Measurements from ENCODE around the gene MYRIP. TPM values are rescaled to one million over a fixed set of nuclear protein-coding genes. Genes with fewer than 3 reads are reported as not detected.

MYRIP gene
- total RNA-seq, 1 donor from 2014 or later: 5.9 TPM

DNA sequence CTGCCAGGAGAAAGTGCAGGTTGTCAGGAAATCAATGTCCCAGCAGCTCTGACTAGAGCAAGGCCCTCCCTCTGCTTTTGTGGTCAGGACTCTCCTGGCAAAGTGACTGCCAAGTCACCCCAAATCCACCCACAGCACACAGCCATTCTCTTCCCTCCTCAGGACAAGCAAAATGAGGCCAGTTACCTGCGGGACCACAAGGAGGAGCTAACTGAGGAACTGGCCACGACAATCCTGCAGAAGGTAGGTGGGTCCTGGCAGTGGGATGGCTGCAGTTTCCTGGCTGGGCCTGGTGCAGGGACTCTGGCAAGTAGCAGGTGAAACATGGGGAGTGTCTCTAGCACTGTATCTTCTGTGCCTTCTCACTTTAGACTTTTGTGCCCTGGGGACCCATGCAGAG, 357.6 kb downstream of the MYRIP start:
- Histone ChIP-seq H3K9me3 (no peaks in the 10 kb centered on the region), H3K27me3 (no peaks in the 10 kb centered on the region), H3K4me3 (no peak overlapping the region), H3K36me3 (no peaks in the 10 kb centered on the region), H3K27ac (no peak overlapping the region), H3K4me1 (no peaks in the 10 kb centered on the region)
- TF ChIP-seq CTCF (IDR thresholded peaks at IDR 0.05): no peak
- intact Hi-C loops (cut with DNase I): no loop called here
- DNase-seq: no peak
- ATAC-seq: no peak

- Histone ChIP-seq H3K9me3 (no peaks in the 10 kb centered on the region), H3K4me1 (no peaks in the 10 kb centered on the region), H3K27me3 (no peaks in the 10 kb centered on the region), H3K27ac (no peak overlapping the region), H3K36me3 (no peaks in the 10 kb centered on the region), H3K4me3 (no peak overlapping the region)
- ATAC-seq (no peak), DNase-seq (no peak)
- intact Hi-C loops (cut with DNase I): no loop called here
- TF ChIP-seq CTCF (IDR thresholded peaks at IDR 0.05): no peak
Observed at GRCh38 chr3:40167958-40168357, 358.5 kb downstream of the MYRIP start.

DNA sequence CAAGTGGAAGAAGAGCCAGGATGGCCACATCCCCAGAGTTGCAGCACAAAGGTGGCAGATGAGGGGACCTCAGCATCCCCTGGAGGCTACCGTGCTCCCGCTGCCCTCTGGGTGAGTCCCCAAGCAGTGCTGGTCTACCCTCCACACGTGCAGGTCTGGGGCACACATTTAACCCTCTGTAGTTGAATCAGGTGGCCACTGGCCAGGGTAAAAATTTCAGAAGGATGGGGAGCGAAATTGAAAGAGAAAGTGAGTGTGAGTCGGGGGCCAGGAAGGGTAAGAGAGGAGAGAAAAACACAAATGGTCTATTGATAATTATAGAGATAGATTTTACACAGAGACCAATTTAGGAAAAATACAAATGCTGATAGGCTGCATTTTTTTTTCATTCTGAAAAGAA, 360.6 kb downstream of the MYRIP start:
- Histone ChIP-seq H3K9me3 (no peaks in the 10 kb centered on the region), H3K4me3 (no peak overlapping the region), H3K36me3 (no peaks in the 10 kb centered on the region), H3K27me3 (no peaks in the 10 kb centered on the region), H3K4me1 (no peaks in the 10 kb centered on the region), H3K27ac (no peak overlapping the region)
- TF ChIP-seq CTCF (IDR thresholded peaks at IDR 0.05): no peak
- DNase-seq: no peak
- no peak for ATAC-seq
- intact Hi-C loops (cut with DNase I): loop anchor here (10.0 kb wide), 1 partner anchor 465 kb away; no protein-coding TSS in a partner anchor

- Histone ChIP-seq H3K27ac (no peak overlapping the region), H3K27me3 (no peaks in the 10 kb centered on the region), H3K4me3 (no peak overlapping the region), H3K9me3 (no peaks in the 10 kb centered on the region), H3K4me1 (no peaks in the 10 kb centered on the region), H3K36me3 (no peaks in the 10 kb centered on the region)
- intact Hi-C loops (cut with DNase I): loop anchor here (10.0 kb wide), 1 partner anchor 466 kb away; no protein-coding TSS in a partner anchor
- ATAC-seq (no peak), DNase-seq (no peak)
- no peak for TF ChIP-seq CTCF (IDR thresholded peaks at IDR 0.05)
Observed at GRCh38 chr3:40170395-40170794, 361.0 kb downstream of the MYRIP start.

GRCh38 chr3:40172560-40172959, 363.2 kb downstream of the MYRIP start:
- Histone ChIP-seq H3K36me3 (no peaks in the 10 kb centered on the region), H3K27ac (no peak overlapping the region), H3K4me1 (no peaks in the 10 kb centered on the region), H3K9me3 (no peaks in the 10 kb centered on the region), H3K27me3 (no peaks in the 10 kb centered on the region), H3K4me3 (no peak overlapping the region)
- intact Hi-C loops (cut with DNase I): loop anchor here (10.0 kb wide), 1 partner anchor 468 kb away; no protein-coding TSS in a partner anchor
- DNase-seq: no peak
- no peak for ATAC-seq
- TF ChIP-seq CTCF (IDR thresholded peaks at IDR 0.05): no peak

DNA sequence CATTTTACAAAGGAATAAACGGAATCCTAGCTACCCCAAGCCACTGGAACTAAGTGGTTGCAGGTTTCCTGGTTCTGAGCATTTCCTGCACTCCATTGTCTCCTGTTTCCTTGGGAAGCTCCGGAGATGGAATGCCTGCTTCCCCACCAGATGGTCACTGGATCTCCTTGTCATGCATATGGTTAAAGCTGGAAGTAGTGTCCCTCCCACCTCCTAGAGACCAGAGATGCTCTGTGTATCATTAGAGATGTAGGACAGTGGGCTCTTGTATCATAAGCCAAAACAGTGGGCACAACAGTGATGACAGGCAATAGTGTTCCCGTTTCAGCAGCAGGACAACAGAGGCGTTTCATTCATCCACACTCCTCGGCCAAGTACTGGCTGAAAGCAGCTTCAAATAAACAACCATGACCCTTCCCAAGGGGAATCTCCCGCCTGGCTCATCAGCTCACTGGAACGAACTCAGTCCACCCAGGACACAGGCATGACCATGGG, 363.9 kb downstream of the MYRIP start:
- H3K4me3 ChIP-seq: no peak overlapping the region
- no peaks in the 10 kb centered on the region for H3K4me1 ChIP-seq
- intact Hi-C loops (cut with DNase I): loop anchor here (10.0 kb wide), 1 partner anchor 468 kb away; no protein-coding TSS in a partner anchor
- H3K27me3 ChIP-seq: no peaks in the 10 kb centered on the region
- H3K36me3 ChIP-seq: no peaks in the 10 kb centered on the region
- ATAC-seq (no peak), DNase-seq (no peak)
- no peak overlapping the region for H3K27ac ChIP-seq
- no peak for TF ChIP-seq CTCF (IDR thresholded peaks at IDR 0.05)
- no peaks in the 10 kb centered on the region for H3K9me3 ChIP-seq

Measured in upper lobe of right lung (tissue), 1 donor.